Neutrophil (primary cell): ENCODE results near the gene SLC25A44.

ENCODE experiments used
- H3K27ac ChIP-seq: fragments of 200-600 bp; sonication (generic); 2 replicates; pipeline ENCODE4 v1.5.1; 2016; ENCODE audit warnings: mild to moderate bottlenecking, moderate library complexity
- H3K27me3 ChIP-seq: fragments of 200-600 bp; sonication (generic); 2 replicates; pipeline ENCODE4 v1.6.0; 2016; ENCODE audit warnings: mild to moderate bottlenecking
- H3K36me3 ChIP-seq: fragments of 200-600 bp; sonication (generic); 2 replicates; pipeline ENCODE4 v1.5.1; 2017
- H3K4me1 ChIP-seq, 2 experiments: fragments of 200-600 bp in 1 of 2; sonication (generic) in 1 of 2; 1 replicate in 1 of 2; 2 replicates in 1 of 2; pipeline versions ENCODE4 v1.5.1 to v1.6.1; 2013 to 2016; ENCODE audit warnings: low read depth in 1 of 2, low read length in 1 of 2, mild to moderate bottlenecking in 1 of 2, moderate library complexity in 1 of 2; ENCODE audit not compliant: control insufficient read depth in 1 of 2, insufficient read depth in 1 of 2
- H3K4me3 ChIP-seq, 2 experiments: fragments of 200-600 bp in 1 of 2; sonication (generic) in 1 of 2; 1 replicate in 1 of 2; 2 replicates in 1 of 2; pipeline ENCODE4 v1.5.1; 2013 to 2016; ENCODE audit warnings: low read depth in 1 of 2, low read length in 1 of 2, mild to moderate bottlenecking in 1 of 2, moderate library complexity in 1 of 2
- H3K9me3 ChIP-seq: fragments of 200-600 bp; sonication (generic); 2 replicates; pipeline ENCODE4 v1.5.1; 2016
- TF ChIP-seq, protein P1 (sequence below): fragments of 200-600 bp; sonication (generic); IDR thresholded peaks from 2 replicates; pipeline ENCODE4 v1.5.1; 2016; ENCODE audit warnings: antibody characterized with exemption

Gene SLC25A44

DNA sequence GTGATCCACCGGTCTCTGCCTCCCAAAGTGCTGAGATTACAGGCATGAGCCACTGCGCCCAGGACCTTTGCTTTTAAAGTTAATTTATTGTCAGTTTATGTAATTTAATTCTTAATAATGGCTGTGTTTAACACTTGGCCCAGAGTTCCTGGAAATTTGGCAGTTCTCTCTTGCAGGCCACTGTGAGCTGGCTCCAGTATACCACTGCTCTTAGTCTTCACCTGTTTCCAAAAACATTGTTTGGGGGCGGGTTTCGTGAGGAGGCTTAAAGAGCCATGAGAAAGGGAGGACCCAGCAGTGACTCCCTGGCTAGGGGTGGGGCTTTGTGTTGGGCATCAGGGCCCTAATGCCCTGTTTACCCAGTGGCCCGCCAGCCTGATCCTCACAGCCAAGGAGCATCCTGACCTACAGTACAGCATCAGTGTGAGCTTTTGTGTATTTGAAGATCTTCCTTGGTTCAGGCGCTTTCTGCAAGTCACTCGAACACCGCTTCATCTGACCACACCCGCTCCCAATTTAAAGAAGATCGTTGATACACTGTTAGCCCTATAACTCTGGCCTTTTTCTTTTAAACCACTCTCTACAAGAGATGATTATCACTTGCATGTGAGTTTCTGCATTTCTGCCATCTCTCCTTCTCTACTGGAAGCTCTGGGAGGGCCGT lies 36.0 kb downstream of the SLC25A44 start:
- no peaks in the 10 kb centered on the region for H3K9me3 ChIP-seq
- H3K36me3 ChIP-seq: peaks cover 47% of the 10 kb centered on the region
- no peak overlapping the region for H3K4me3 ChIP-seq
- no peak overlapping the region for H3K27ac ChIP-seq
- H3K4me1 ChIP-seq: peaks cover 5 to 8% of the 10 kb centered on the region in 2 experiments
- no peaks in the 10 kb centered on the region for H3K27me3 ChIP-seq
- TF ChIP-seq, protein P1, sequence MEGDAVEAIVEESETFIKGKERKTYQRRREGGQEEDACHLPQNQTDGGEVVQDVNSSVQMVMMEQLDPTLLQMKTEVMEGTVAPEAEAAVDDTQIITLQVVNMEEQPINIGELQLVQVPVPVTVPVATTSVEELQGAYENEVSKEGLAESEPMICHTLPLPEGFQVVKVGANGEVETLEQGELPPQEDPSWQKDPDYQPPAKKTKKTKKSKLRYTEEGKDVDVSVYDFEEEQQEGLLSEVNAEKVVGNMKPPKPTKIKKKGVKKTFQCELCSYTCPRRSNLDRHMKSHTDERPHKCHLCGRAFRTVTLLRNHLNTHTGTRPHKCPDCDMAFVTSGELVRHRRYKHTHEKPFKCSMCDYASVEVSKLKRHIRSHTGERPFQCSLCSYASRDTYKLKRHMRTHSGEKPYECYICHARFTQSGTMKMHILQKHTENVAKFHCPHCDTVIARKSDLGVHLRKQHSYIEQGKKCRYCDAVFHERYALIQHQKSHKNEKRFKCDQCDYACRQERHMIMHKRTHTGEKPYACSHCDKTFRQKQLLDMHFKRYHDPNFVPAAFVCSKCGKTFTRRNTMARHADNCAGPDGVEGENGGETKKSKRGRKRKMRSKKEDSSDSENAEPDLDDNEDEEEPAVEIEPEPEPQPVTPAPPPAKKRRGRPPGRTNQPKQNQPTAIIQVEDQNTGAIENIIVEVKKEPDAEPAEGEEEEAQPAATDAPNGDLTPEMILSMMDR: no peak

DNA sequence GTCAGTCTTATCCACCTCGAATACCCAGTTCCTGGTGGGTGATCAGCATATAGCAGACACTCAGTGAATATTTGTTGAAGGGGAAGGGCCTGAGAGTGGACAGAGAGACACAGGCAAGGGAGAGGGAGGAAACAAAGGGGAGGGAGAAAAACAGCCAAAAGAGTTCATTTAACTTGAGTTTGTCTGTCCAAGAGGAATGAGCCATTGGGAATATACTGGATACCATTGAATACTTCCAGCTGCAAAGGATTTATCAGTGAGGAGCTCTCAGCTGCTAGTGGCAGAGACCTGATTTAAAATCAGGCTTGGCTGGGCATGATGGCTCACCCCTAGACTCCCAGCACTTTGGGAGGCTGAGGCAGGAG lies 36.6 kb downstream of the SLC25A44 start:
- Histone ChIP-seq H3K36me3 (peaks cover 50% of the 10 kb centered on the region), H3K4me1 (peaks cover under 1 to 4% of the 10 kb centered on the region in 2 experiments), H3K4me3 (no peak overlapping the region), H3K27ac (no peak overlapping the region), H3K9me3 (no peaks in the 10 kb centered on the region), H3K27me3 (no peaks in the 10 kb centered on the region)
- TF ChIP-seq, protein P1: no peak

DNA sequence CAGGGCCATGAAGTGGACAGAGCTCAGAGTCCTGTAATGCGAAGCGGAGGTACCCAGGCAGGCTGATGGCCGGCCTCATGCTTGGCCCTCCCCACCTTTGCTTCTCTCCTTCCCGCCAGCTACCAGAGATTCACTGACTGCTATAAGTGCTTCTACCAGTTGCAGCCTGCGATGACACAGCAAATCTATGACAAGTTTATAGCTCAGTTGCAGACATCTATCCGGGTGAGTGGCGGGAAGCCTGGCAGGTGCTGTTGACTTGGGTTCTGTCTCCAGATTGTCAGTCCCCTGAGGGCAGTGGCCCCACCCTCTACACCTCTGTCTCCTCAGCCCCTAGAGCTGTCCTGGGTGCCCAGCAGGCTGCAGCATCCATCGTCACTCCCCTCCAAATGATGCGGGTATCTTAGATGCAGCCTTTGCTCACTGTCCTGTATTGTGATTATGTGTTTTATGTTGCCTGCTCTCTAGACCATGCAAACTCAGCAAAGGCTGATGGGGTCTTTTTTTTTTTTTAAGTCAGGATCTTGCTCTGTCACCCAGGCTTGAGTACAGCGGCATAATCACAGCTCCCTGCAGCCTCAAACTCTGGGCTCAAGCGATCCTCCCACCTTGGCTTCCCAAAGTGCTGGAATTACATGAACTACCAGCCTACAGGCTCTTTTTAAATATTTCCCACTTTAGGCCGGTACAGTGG lies 38.4 kb downstream of the SLC25A44 start:
- no peaks in the 10 kb centered on the region for H3K4me1 ChIP-seq
- no peaks in the 10 kb centered on the region for H3K27me3 ChIP-seq
- TF ChIP-seq, protein P1: no peak
- no peak overlapping the region for H3K27ac ChIP-seq
- no peak overlapping the region for H3K4me3 ChIP-seq
- H3K9me3 ChIP-seq: no peaks in the 10 kb centered on the region
- peaks cover 61% of the 10 kb centered on the region for H3K36me3 ChIP-seq

DNA sequence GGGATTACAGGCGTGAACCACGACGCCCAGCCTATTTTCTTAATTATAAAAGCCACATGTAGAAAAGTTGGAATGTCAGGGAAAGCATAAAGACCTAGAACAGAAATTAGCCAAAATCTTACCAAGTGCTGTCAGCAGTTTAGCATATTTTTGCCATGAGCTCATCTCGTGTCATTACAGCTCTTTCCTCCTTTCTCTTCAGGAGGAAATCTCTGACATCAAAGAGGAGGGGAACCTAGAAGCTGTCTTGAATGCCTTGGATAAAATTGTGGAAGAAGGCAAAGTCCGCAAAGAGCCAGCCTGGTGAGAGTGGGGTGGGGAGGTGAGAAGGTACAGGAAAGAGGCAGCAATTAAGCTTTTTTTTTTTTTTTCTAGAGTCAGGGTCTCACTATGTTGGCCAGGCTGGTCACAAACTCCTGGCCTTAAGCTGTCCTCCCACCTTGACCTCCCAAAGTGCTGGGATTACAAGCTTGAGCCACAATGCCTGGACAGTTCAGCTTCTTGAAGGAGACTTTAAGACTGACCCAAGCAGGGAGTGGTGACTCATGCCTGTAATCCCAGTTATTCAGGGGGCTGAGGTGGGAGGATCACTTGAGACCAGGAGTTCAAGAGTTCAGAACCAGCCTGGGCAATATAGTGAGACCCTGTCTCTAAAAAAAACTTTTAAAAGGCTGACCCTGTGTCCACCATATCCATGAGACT lies 39.7 kb downstream of the SLC25A44 start:
- Histone ChIP-seq H3K4me3 (no peak overlapping the region), H3K4me1 (no peaks in the 10 kb centered on the region), H3K9me3 (no peaks in the 10 kb centered on the region), H3K36me3 (peaks cover 68% of the 10 kb centered on the region), H3K27ac (no peak overlapping the region), H3K27me3 (no peaks in the 10 kb centered on the region)
- TF ChIP-seq, protein P1: no peak

DNA sequence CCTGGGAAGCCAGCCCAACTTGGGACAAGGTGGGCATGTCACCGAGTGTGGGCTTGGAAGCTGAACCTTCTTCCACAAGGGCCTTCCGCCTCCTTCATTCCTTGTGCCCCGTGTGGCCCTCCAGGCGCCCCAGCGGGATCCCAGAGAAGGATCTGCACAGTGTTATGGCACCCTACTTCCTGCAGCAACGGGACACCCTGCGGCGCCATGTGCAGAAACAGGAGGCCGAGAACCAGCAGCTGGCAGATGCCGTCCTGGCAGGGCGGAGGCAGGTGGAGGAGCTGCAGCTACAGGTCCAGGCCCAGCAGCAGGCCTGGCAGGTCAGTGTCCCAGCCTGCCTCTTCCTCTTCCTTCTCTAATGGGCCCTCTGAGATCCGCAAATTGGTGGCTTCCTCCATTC lies 42.3 kb downstream of the SLC25A44 start:
- TF ChIP-seq, protein P1: no peak
- no peak overlapping the region for H3K27ac ChIP-seq
- no peaks in the 10 kb centered on the region for H3K9me3 ChIP-seq
- H3K36me3 ChIP-seq: peaks cover 81% of the 10 kb centered on the region
- H3K4me3 ChIP-seq: no peak overlapping the region
- H3K27me3 ChIP-seq: no peaks in the 10 kb centered on the region
- no peaks in the 10 kb centered on the region for H3K4me1 ChIP-seq
